Cardiac muscle cell (in vitro differentiated cells and primary cell): ENCODE data around the gene ROS1. TPM values are rescaled to one million over a fixed set of nuclear protein-coding genes. Genes with fewer than 3 reads are reported as not detected.
"Not testable (repeated sequence)": the region's sequence is repeated elsewhere in the genome, so short reads cannot be mapped to it uniquely, and the experiment has no call there.

Experiments used
- DNase-seq, 2 donors: peaks; one replicate each; pipeline versions ENCODE4 v3.0.0 to v3.0.0-alpha.2; 2010 to 2017; ENCODE audit warnings: low read depth in 1 of 2, low spot score in 1 of 2
- H3K27ac ChIP-seq: fragments of 200-600 bp; sonication (generic); 2 replicates; pipeline ENCODE4 v1.5.1; 2016
- H3K27me3 ChIP-seq: fragments of 200-600 bp; sonication (generic); 2 replicates; pipeline ENCODE4 v1.6.0; 2016; ENCODE audit warnings: control low read depth
- H3K36me3 ChIP-seq: fragments of 200-600 bp; sonication (generic); 2 replicates; pipeline ENCODE4 v1.5.1; 2016; ENCODE audit warnings: control low read depth
- H3K4me1 ChIP-seq: fragments of 200-600 bp; sonication (generic); 2 replicates; pipeline ENCODE4 v1.8.1; 2017; ENCODE audit warnings: low read depth, mild to moderate bottlenecking, mixed run types
- H3K4me3 ChIP-seq: fragments of 200-600 bp; sonication (generic); 2 replicates; pipeline ENCODE4 v1.5.1; 2016; ENCODE audit warnings: mild to moderate bottlenecking
- H3K9me3 ChIP-seq: fragments of 200-600 bp; sonication (generic); 2 replicates; pipeline ENCODE4 v1.5.1; 2017; ENCODE audit warnings: low read depth, mild to moderate bottlenecking, control low read depth
- CTCF ChIP-seq: IDR thresholded peaks from 2 replicates; pipeline ENCODE4 v1.5.1; 2012; ENCODE audit warnings: low read depth, mild to moderate bottlenecking, low read length
- polyA plus RNA-seq: library from polyadenylated mRNA; unstranded; fragments of >200 nt; fragmentation: Nextera tagmentation; extraction: Ambion mirVana; gene quantifications from 2 replicates; pipeline ENCODE4 v1.2.1, GENCODE V29; 2016
- total RNA-seq: library from RNA; depleted of rRNA; stranded (reverse); fragments of >200 nt; gene quantifications from 2 replicates; pipeline ENCODE4 v1.2.3, GENCODE V29; 2016

Gene ROS1
- total and polyA plus RNA-seq, 2 experiments from 2014 or later: not detected

GRCh38 chr6:117448011-117448410, 22.3 kb upstream of the ROS1 start:
- Histone ChIP-seq H3K36me3 (no peaks in the 10 kb centered on the region), H3K27ac (no peak overlapping the region), H3K4me3 (no peak overlapping the region), H3K27me3 (no peaks in the 10 kb centered on the region), H3K9me3 (no peaks in the 10 kb centered on the region), H3K4me1 (no peaks in the 10 kb centered on the region)
- DNase-seq: peak in 1 of 2 donors; percentile 20
- no peak for TF ChIP-seq CTCF

GRCh38 chr6:117446861-117447260, 21.1 kb upstream of the ROS1 start:
- Histone ChIP-seq H3K4me1 (no peaks in the 10 kb centered on the region), H3K36me3 (no peaks in the 10 kb centered on the region), H3K27me3 (no peaks in the 10 kb centered on the region), H3K4me3 (no peak overlapping the region), H3K9me3 (no peaks in the 10 kb centered on the region), H3K27ac (no peak overlapping the region)
- no peak for TF ChIP-seq CTCF
- DNase-seq: no peak

- H3K27ac ChIP-seq: no peak overlapping the region
- no peaks in the 10 kb centered on the region for H3K27me3 ChIP-seq
- H3K4me1 ChIP-seq: no peaks in the 10 kb centered on the region
- DNase-seq: peak in 1 of 2 donors; percentile 76
- no peak for TF ChIP-seq CTCF
- no peaks in the 10 kb centered on the region for H3K36me3 ChIP-seq
- H3K4me3 ChIP-seq: no peak overlapping the region
- no peaks in the 10 kb centered on the region for H3K9me3 ChIP-seq
Observed at GRCh38 chr6:117444600-117444999, 18.9 kb upstream of the ROS1 start.

GRCh38 chr6:117442313-117442712, 16.6 kb upstream of the ROS1 start:
- H3K27me3 ChIP-seq, H3K36me3 ChIP-seq, H3K4me1 ChIP-seq, H3K9me3 ChIP-seq, DNase-seq, H3K27ac ChIP-seq, H3K4me3 ChIP-seq: not testable (repeated sequence)

- Histone ChIP-seq H3K9me3 (no peaks in the 10 kb centered on the region), H3K4me3 (no peak overlapping the region), H3K27ac (no peak overlapping the region), H3K27me3 (no peaks in the 10 kb centered on the region), H3K36me3 (no peaks in the 10 kb centered on the region), H3K4me1 (no peaks in the 10 kb centered on the region)
- TF ChIP-seq CTCF: no peak
- DNase-seq: peak in 1 of 2 donors; percentile 89
Observed at GRCh38 chr6:117441824-117442264, 16.1 kb upstream of the ROS1 start.

GRCh38 chr6:117440706-117441525, 15.2 kb upstream of the ROS1 start:
- H3K4me1 ChIP-seq: no peaks in the 10 kb centered on the region
- H3K27ac ChIP-seq: no peak overlapping the region
- peak in 1 of 2 donors; percentile 76 for DNase-seq
- H3K4me3 ChIP-seq: no peak overlapping the region
- H3K36me3 ChIP-seq: no peaks in the 10 kb centered on the region
- H3K9me3 ChIP-seq: no peaks in the 10 kb centered on the region
- H3K27me3 ChIP-seq: no peaks in the 10 kb centered on the region
- no peak for TF ChIP-seq CTCF
